GM19452 (cell line): Measurements from ENCODE around the gene TULP3.

Experiments used
- ATAC-seq: cut with Tn5 transposase; IDR thresholded peaks from one replicate; pipeline ENCODE4 v1.9.1; 2021; ENCODE audit not compliant: unreplicated experiment

TULP3 gene

GRCh38 chr12:2925322-2925995 is 34.8 kb downstream of the TULP3 start:
- no peak for ATAC-seq

DNA sequence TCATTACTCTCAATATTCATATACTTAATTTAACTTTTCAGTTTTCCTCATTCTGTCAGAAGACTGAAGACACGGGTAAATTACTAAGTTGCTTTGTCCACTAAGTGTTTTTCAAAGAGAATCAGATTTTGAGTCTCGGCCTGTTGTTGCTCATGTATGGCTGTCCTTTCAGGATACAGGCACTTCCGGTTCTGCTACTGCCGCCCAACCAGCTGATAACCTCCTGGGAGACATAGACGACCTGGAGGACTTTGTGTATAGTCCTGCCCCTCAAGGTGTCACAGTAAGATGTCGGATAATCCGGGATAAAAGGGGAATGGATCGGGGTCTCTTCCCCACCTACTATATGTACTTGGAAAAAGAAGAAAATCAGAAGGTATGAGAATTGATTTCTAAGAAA is 40.2 kb downstream of the TULP3 start:
- no peak for ATAC-seq

GRCh38 chr12:2933586-2933985 is 42.9 kb downstream of the TULP3 start:
- ATAC-seq, result no peak

GRCh38 chr12:2934371-2934770 is 43.7 kb downstream of the TULP3 start:
- ATAC-seq, result no peak

DNA sequence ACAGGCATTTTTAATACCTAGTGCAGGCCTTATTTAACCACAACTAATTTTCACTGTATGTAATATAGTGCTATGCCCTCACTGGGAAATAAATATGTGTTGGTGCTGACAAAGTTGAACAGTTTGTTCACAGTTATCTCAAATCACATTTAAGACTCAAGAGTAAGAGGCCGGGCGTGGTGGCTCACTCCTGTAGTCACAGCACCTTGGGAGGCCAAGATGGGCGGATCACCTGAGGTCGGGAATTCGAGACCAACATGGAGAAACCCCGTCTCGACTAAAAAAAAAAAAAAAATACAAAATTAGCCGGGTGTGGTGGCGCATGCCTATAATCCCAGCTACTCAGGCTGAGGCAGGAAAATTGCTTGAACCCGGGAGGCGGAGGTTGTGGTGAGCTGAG is 45.6 kb downstream of the TULP3 start:
- no peak for ATAC-seq

DNA sequence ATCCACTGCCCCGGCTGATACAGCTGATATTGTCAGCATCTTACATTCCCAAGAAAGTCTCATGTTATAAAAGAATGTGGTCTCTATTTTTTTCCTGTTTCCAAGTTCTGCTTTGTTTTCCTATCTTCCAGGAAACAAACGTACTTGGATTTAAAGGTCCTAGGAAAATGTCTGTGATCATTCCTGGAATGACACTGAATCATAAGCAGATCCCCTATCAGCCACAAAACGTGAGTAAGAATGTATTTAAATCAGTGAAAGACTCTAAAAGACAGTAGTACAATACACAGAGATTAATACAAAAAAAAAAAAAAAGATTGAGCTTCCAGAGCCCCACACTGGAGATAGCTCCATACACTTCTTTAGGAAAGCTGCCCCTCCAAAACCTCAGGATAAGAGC is 46.8 kb downstream of the TULP3 start:
- no peak for ATAC-seq

DNA sequence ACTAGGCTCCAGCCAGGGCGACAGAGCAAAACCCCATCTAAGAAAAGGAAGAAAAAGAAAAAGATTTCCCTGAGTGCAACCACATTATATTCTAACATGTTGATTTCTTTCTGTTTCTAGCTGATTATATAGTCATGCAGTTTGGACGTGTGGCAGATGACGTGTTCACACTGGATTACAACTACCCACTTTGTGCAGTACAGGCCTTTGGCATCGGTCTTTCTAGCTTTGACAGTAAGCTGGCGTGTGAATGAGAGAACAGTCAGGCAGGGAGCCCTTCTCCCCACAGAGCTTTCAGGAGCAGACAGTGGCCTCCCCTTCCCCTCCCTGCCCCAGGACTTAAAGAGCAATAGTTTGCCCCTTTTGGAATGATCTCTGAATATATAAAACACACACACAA is 48.5 kb downstream of the TULP3 start:
- ATAC-seq, result no peak

GRCh38 chr12:2940564-2940963 is 49.9 kb downstream of the TULP3 start:
- ATAC-seq, result no peak

- no peak for ATAC-seq
Measured at GRCh38 chr12:2941524-2941923, 50.8 kb downstream of the TULP3 start.

DNA sequence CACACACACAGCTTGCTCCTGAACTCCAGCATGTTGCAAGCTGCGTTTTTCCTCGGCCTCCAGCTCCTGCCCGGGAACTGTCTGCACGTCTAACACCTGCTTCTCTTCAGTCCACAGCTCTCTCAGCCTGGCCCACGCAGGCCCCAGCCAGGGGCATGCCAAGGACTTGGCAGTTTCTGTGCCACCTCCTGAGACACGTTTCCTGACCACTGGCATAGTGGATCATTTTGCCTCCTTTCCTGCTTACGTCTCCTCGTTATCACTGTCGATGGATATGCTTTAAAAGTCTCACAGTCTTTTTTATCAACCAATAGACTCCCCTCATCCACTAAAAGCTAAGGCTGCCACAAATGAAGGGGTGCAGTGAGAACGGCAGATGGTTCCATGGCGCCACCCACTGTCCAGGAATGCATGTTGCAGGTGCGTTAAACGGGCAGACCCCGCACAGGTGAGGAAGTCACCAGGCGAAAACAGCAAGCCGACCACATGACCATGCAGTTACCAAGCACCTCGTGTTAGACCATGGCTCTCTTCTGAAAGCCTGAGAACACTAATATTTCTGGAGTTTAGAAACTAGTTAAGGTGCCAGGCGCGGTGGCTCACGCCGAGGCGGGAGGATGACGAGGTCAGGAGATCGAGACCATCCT is 53.8 kb downstream of the TULP3 start:
- no peak for ATAC-seq

GRCh38 chr12:2949411-2949810 is 58.7 kb downstream of the TULP3 start:
- ATAC-seq, result no peak

DNA sequence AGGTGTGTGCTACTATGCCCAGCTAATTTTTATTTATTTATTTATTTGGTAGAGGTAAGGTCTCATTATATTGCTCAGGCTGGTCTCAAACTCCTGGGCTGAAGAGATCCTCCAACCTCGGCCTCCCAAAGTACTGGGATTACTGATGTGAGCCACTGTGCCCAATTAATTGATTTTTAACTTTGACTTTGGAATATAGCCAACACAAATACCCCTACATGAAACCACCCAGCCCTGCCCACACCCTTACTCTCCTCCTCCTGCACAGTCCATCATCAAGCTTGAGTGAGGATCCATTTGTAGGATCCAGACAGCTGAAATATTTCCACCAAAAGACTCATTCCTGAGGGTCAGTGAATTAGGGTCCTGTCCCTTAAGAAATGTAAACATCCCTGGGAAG is 65.2 kb downstream of the TULP3 start:
- ATAC-seq, result no peak

DNA sequence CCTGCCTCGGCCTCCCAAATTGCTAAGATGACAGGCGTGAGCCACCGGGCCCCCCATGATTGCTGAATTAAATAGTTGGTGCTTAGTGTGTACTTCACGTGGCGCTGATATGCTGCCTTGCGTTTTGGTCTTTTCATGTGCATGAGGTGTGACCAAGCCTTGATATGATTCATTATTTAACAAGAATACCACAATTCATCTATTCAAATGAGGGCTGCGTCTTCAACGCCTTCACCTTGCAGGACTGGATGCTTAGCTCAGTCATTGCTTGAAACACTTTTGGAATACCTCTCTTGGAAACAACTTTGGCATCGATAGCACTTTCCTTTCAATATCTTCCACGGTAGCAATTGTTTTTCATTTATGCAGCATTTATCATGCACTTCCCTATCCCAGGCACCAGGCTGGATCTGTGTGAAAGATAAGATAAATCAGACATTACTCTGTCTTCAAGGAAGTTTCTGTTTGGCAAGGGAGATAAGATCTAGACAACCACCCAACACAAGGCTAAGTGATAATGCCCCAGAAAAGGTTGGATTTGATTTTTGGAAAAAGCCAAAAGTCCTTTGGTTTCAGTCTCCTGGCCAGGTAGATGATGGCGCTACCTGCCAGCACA is 67.2 kb downstream of the TULP3 start:
- ATAC-seq, result no peak

GRCh38 chr12:2958432-2959191 is 67.9 kb downstream of the TULP3 start:
- ATAC-seq, result no peak

- ATAC-seq, result no peak
Measured at GRCh38 chr12:2959192-2959504, 68.5 kb downstream of the TULP3 start, which contains the start of gene TEAD4. TEAD4 (plus strand) TSS chr12:2959397.

GRCh38 chr12:2959505-2960389 is 69.1 kb downstream of the TULP3 start:
- no peak for ATAC-seq

GRCh38 chr12:2960390-2960956 is 69.8 kb downstream of the TULP3 start:
- no peak for ATAC-seq

- no peak for ATAC-seq
Measured at GRCh38 chr12:2960996-2961616, 70.4 kb downstream of the TULP3 start.

- no peak for ATAC-seq
Measured at GRCh38 chr12:2961705-2962104, 71.0 kb downstream of the TULP3 start.

GRCh38 chr12:2963154-2963759 is 72.6 kb downstream of the TULP3 start:
- no peak for ATAC-seq
